GM13977 (cell line): ENCODE data around the gene CELF1.
A peak's percentile ranks its signal among the peaks of the same experiment; 100 is the strongest.
"Not testable (repeated sequence)": the region's sequence is repeated elsewhere in the genome, so short reads cannot be mapped to it uniquely, and the experiment has no call there.

Experiments
- DNase-seq: peaks from one replicate; pipeline ENCODE4 v3.0.0; 2012; ENCODE audit warnings: low spot score
- in situ Hi-C: fragments of 300-500 bp; cut with MboI; formaldehyde crosslinking; loops from one replicate; pipeline ENCODE4 v1.12.0; 2022; ENCODE audit warnings: low sequenced_read_pairs, low pct_unique_long_range_greater_than_20kb, mixed read lengths, inconsistent platforms; ENCODE audit not compliant: unreplicated experiment
- TF ChIP-seq, protein P1 (sequence below): IDR thresholded peaks from 2 replicates; pipeline ENCODE4 v1.5.1; 2012; ENCODE audit warnings: mild to moderate bottlenecking, control low read depth; ENCODE audit not compliant: insufficient read depth; ENCODE audit errors: extremely low read depth, missing control alignments

CELF1 gene

DNA sequence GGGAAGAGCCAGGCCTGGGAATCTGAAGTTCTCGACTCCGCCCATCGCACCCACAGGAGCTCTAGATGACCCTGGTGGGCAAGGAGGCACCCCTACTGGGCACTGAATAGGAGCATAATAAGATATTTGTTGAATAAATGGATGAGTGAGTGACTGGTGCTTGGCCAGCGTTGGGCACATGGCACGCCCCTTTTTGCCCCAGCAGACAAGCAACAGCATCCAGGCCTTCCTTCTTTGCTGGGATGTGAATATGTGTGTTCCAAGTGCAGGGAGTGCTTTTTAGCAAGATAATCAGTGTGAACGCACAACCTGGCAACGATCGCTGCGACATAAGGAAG lies 443 bp upstream of the CELF1 start:
- DNase-seq: no peak
- TF ChIP-seq, protein P1, sequence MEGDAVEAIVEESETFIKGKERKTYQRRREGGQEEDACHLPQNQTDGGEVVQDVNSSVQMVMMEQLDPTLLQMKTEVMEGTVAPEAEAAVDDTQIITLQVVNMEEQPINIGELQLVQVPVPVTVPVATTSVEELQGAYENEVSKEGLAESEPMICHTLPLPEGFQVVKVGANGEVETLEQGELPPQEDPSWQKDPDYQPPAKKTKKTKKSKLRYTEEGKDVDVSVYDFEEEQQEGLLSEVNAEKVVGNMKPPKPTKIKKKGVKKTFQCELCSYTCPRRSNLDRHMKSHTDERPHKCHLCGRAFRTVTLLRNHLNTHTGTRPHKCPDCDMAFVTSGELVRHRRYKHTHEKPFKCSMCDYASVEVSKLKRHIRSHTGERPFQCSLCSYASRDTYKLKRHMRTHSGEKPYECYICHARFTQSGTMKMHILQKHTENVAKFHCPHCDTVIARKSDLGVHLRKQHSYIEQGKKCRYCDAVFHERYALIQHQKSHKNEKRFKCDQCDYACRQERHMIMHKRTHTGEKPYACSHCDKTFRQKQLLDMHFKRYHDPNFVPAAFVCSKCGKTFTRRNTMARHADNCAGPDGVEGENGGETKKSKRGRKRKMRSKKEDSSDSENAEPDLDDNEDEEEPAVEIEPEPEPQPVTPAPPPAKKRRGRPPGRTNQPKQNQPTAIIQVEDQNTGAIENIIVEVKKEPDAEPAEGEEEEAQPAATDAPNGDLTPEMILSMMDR: no peak
- in situ Hi-C loops: no loop called here

DNA sequence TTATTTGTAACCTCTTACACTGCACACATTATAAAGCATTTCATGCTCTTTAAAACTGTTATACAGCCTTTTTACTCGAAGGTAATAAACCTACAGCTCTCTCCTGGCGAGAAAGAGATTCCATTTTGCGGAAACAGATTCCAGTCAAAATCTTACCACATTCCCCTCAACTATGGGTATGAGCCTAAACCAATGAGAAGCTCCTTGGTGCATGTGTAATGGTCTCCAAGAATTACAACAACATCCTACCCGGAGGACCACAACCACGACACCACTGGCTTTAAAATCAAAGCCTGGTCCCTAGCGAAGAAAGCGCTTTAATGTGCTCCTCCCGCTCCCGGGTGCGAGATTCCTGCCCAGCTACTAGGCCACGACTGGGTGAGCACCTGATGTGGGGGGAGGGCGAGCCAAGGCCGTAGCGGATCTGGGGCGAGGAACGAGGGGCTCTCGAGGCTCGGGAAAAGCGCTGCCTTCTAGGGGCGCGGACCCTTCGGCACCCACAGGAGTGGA lies 821 bp downstream of the CELF1 start:
- no peak for DNase-seq
- in situ Hi-C loops: no loop called here
- TF ChIP-seq, protein P1: no peak

DNA sequence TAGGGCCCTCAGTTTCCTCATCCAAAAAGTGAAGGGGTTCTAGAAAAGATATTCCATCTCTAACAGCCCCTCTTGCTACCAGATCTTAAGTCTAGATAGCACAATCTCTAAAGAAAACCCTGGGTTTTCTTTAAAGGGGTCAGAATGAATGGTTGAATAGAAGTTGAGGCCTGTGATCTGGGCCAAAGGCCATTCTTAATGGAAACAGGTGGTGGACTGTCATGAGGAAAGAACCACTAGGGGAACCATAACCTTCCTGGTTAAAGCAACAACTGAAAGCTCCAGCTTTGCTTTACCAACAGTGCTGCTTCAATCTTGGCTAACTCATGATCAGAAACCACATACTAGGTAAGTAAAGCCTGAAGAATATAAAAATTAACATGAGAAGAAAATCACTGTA lies 1.8 kb downstream of the CELF1 start:
- DNase-seq: peak; percentile 47
- TF ChIP-seq, protein P1: no peak
- in situ Hi-C loops: no loop called here

DNA sequence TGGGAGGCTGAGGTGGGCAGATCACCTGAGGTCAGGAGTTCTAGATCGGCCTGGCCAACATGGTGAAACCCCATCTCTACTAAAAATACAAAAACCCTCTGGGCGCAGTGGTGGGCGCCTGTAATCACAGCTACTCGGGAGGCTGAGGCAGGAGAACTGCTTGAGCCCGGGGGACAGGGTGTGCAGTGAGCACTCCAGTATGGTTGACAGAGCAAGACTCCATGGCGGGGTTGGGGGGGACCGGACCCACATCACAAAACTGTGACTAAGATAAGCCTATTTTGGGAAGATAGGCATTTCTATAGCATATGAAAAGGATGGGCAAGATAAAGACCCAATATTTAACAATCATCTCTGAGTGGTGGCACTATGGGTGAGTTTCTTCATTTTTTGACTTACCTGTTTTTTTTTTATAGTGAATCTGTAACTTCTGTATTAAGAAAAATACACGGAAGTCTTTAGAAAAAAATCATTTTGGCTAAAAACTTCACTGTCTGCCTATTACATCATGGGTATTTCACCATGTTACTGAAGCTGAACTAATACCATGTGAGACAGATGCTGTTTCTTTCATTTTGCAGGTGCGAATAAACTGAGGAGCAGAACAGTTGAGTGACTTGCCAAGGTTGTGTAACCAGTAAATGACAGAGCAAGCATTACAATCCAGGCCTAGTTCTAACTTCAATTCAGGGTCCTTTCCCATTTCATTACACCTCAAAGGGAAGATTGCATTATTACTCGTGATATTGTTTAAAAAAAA lies 2.5 kb downstream of the CELF1 start:
- no peak for DNase-seq
- TF ChIP-seq, protein P1: no peak
- in situ Hi-C loops: no loop called here

DNA sequence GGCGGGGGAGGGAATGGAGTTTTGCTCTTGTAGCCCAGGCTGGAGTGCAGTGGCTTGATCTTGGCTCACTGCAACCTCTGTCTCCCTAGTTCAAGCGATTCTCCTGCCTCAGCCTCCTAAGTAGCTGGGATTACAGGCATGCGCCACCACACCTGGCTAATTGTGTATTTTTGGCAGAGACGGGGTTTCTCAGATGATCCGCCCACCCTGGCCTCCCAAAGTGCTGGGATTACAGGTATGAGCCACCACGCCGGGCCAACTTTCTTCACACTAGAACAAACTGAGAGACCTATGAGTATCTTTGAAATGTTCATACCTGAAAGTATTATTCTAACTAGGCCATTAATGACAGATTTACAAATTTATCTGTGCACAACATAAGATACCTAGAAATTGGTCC lies 6.7 kb downstream of the CELF1 start:
- in situ Hi-C loops, DNase-seq: not testable (repeated sequence)

DNA sequence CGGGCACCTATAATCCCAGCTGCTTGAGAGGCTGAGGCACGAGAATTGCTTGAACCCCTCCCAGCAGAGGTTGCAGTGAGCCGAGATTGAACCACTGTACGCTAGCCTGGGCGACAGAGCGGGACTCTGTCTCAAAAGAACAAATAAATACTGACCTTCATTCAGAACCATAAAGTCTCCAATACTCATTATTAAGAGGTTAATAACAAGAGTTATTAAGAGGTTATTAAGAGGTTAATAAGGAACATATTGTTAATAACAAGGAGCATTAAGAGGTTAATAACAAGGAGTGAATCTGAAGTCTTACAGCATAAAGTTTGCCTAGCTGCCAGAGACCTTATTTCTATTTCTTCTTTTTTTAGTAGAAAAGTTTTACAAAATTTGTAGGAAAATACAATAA lies 7.6 kb downstream of the CELF1 start:
- TF ChIP-seq, protein P1: no peak
- in situ Hi-C loops: no loop called here
- no peak for DNase-seq

DNA sequence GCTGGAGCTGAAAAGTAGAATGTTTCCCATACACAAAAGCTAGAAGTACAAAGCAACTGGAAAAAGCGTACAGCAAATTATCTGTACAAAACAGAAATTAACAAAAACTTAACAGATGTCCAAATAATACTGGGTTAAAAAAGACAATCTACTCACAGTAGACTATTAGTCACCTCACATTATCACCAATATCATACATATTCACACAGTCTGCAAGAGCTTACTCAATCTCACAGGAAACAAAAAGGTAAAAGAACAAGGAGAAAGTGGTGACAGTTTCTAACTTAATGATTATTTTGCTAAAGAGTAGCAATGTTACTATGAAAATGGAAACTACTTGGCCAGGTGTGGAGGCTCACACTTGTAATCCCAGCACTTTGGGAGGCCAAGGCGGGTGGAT lies 11.9 kb downstream of the CELF1 start:
- no peak for DNase-seq
- TF ChIP-seq, protein P1: no peak
- in situ Hi-C loops: no loop called here
